Activated CD8-positive, alpha-beta T cell treated with anti-CD3 and anti-CD28 coated beads for 36 hours (primary cell): Measurements from ENCODE around the gene KREMEN1. TPM values are rescaled to one million over a fixed set of nuclear protein-coding genes. Genes with fewer than 3 reads are reported as not detected.

Experiments used
- ATAC-seq: fragments of 200-7000 bp; cut with Tn5 transposase; one replicate; pipeline ENCODE4 v1.10.0; 2021; ENCODE audit warnings: mild to moderate bottlenecking, moderate library complexity
- CTCF ChIA-PET: fragments of 350-600 bp; sonication (Branson Sonifier 250); formaldehyde crosslinking; loops from one replicate; lab custom pipeline; 2021; ENCODE audit warnings: antibody characterized with exemption; lab: Charles Lee
- POLR2A ChIA-PET: fragments of 350-600 bp; sonication (Branson Sonifier 250); formaldehyde crosslinking; loops from one replicate; lab custom pipeline; 2021; ENCODE audit warnings: antibody characterized with exemption; lab: Charles Lee
- DNase-seq: peaks from one replicate; pipeline ENCODE4 v3.0.0-alpha.2; 2020
- H3K27ac Mint-ChIP-seq: one replicate; pipeline ENCODE4 v1.8.0; 2021; ENCODE audit warnings: mild to moderate bottlenecking, mixed read lengths
- H3K27me3 Mint-ChIP-seq: one replicate; pipeline ENCODE4 v1.8.0; 2021; ENCODE audit warnings: mixed read lengths
- H3K36me3 Mint-ChIP-seq: one replicate; pipeline ENCODE4 v1.8.0; 2021; ENCODE audit warnings: low read depth, mixed read lengths
- H3K4me1 Mint-ChIP-seq: one replicate; pipeline ENCODE4 v1.8.0; 2021; ENCODE audit warnings: low read depth, mixed read lengths
- H3K4me3 Mint-ChIP-seq: one replicate; pipeline ENCODE4 v1.8.0; 2021; ENCODE audit warnings: mild to moderate bottlenecking, moderate library complexity, mixed read lengths
- H3K9me3 Mint-ChIP-seq: one replicate; pipeline ENCODE4 v1.8.0; 2021; ENCODE audit warnings: mixed read lengths
- intact Hi-C: fragments of 100-400 bp; cut with micrococcal nuclease; formaldehyde crosslinking; loops from one replicate; pipeline ENCODE4 v1.10.0; 2022
- total RNA-seq, 2 experiments: library from RNA; stranded (reverse); gene quantifications; one replicate each; pipeline ENCODE4 v1.2.3, GENCODE V29; 2021
- TF ChIP-seq, protein P1 (sequence below): fragments of 200-600 bp; IDR thresholded peaks from one replicate; pipeline ENCODE4 v1.8.0; 2022; ENCODE audit warnings: antibody characterized with exemption, mild to moderate bottlenecking

KREMEN1 gene
- total RNA-seq, 2 experiments from 2014 or later, result 0.11 to 0.43 TPM

DNA sequence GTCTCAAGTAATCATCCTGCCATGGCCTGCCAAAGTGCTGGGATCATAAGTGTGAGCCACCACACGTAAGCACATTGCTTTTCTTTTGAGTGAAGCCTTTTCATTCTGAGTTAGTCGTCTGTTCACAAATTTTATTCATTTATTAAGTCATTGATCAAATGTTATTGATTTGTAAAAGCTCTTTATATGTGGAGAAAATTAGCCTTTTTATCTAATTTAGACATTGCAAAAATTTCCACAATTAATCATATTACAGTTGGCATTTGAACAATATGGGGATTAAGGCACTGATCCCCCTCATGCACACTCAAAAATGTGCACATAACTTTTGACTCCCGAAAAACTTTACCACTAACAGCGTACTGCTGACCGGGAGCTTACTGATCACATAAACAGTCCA, 125.4 kb downstream of the KREMEN1 start:
- Mint-ChIP-seq H3K4me1 (peaks cover 16% of the 10 kb centered on the region), H3K9me3 (peaks cover 4% of the 10 kb centered on the region), H3K27me3 (peaks cover 24% of the 10 kb centered on the region), H3K27ac (no peak overlapping the region), H3K36me3 (no peaks in the 10 kb centered on the region), H3K4me3 (no peak overlapping the region)
- ChIA-PET CTCF (interaction anchor here (1.4 to 2.0 kb wide), 2 partner anchors 47 kb away, joined by 4 to 5 read pairs; no protein-coding TSS in a partner anchor), POLR2A (interaction anchor here (1.2 kb wide), 1 partner anchor 13 kb away, joined by 3 read pairs; no protein-coding TSS in a partner anchor)
- ATAC-seq, result no peak
- intact Hi-C loops, result no loop called here
- TF ChIP-seq, protein P1, sequence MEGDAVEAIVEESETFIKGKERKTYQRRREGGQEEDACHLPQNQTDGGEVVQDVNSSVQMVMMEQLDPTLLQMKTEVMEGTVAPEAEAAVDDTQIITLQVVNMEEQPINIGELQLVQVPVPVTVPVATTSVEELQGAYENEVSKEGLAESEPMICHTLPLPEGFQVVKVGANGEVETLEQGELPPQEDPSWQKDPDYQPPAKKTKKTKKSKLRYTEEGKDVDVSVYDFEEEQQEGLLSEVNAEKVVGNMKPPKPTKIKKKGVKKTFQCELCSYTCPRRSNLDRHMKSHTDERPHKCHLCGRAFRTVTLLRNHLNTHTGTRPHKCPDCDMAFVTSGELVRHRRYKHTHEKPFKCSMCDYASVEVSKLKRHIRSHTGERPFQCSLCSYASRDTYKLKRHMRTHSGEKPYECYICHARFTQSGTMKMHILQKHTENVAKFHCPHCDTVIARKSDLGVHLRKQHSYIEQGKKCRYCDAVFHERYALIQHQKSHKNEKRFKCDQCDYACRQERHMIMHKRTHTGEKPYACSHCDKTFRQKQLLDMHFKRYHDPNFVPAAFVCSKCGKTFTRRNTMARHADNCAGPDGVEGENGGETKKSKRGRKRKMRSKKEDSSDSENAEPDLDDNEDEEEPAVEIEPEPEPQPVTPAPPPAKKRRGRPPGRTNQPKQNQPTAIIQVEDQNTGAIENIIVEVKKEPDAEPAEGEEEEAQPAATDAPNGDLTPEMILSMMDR, result no peak
- no peak for DNase-seq

DNA sequence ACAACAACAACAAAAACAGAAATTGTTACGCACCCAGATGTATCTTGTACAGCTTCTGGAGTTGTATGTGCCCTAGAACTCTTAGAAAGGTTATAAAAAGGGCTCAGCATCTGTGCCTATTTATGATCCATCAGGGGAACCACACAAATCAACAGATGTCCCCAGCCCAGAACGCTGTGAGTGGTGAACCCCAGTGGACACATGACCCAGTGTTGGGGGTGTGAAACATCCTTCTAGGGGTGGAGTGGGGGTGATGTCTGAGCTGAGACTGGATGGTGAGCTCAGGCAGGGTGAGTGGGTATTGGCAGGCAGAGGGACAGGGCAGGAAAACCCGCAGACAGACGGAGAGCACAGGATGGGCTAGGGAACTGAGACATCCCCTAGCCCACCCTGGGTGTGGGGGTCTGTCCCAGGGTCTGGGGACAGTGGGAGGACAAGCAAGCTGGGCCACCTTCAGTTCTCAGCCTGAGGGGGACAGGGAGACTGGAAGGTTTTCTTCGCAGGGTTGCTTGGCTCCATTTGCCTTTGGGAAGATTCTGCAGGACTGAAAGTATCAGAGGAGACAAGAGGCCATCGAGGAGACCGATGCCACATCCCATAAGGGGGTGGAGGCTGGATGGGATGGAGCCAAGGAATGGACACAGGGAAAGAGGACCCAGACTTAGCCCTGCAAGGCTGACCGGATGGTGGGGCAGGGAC, 127.0 kb downstream of the KREMEN1 start:
- ChIA-PET CTCF (interaction anchor here (1.4 kb wide), 1 partner anchor 46 kb away, joined by 4 read pairs; no protein-coding TSS in a partner anchor), POLR2A (no interaction called here)
- H3K4me1 Mint-ChIP-seq, result peaks cover 21% of the 10 kb centered on the region
- no peak overlapping the region for H3K4me3 Mint-ChIP-seq
- no peak overlapping the region for H3K27ac Mint-ChIP-seq
- intact Hi-C loops, result no loop called here
- TF ChIP-seq, protein P1, result no peak
- DNase-seq (no peak), ATAC-seq (no peak)
- H3K27me3 Mint-ChIP-seq, result peaks cover 36% of the 10 kb centered on the region
- H3K9me3 Mint-ChIP-seq, result peaks cover 2% of the 10 kb centered on the region
- no peaks in the 10 kb centered on the region for H3K36me3 Mint-ChIP-seq

DNA sequence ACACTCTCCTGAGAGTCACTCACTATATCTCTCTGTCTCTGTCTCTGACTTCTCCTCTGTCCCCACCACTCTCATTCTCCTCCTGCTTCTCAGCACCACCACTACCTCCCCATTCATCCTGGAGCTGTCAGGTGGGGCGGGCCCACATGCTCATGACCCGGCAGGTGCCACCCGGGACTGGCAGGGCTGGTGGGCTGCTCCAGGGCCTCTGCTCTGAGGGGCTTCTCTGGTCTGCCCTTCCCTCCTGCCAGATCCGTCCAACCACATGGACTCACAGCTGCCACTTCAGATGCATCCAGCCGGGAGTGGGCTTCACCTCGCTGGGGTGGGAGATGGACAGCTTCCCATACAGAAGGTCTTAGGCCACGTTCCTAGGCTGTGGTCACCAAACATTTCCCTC, 128.1 kb downstream of the KREMEN1 start:
- TF ChIP-seq, protein P1, result no peak
- Mint-ChIP-seq H3K4me3 (no peak overlapping the region), H3K36me3 (no peaks in the 10 kb centered on the region), H3K9me3 (no peaks in the 10 kb centered on the region), H3K4me1 (peaks cover 21% of the 10 kb centered on the region), H3K27me3 (peaks cover 38% of the 10 kb centered on the region), H3K27ac (no peak overlapping the region)
- DNase-seq (no peak), ATAC-seq (no peak)
- intact Hi-C loops, result no loop called here
- POLR2A ChIA-PET, result no interaction called here
- CTCF ChIA-PET, result no interaction called here

DNA sequence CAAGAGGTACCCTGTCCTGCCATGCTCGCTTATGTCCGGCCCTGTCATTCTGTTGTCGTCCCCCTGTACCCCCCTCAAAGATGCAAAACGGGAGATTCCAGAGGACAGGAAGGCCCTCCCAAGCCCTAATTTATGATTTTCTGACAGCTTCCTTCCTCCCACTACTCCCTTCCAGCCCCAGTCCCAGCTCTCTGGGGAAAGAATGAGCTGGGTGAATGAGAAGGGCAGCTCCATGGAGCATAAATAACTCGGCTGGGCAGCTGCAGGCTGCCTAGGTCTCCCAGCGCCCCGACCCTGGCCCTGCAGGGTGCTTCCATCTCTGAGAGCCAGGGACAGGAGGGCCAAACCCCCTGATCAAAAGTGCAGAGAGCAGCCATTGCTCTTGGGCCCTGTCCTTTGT, 128.9 kb downstream of the KREMEN1 start:
- no peak overlapping the region for H3K4me3 Mint-ChIP-seq
- TF ChIP-seq, protein P1, result no peak
- ChIA-PET CTCF (interaction anchor here (2.2 to 4.1 kb wide), 2 partner anchors 48 to 122 kb away, joined by 5 to 12 read pairs; no protein-coding TSS in a partner anchor), POLR2A (interaction anchor here (1.0 kb wide), 1 partner anchor 41 kb away, joined by 3 read pairs; no protein-coding TSS in a partner anchor)
- no peaks in the 10 kb centered on the region for H3K9me3 Mint-ChIP-seq
- ATAC-seq, result no peak
- peaks cover 25% of the 10 kb centered on the region for H3K4me1 Mint-ChIP-seq
- intact Hi-C loops, result no loop called here
- H3K36me3 Mint-ChIP-seq, result no peaks in the 10 kb centered on the region
- H3K27ac Mint-ChIP-seq, result peak overlapping the region; percentile 80
- H3K27me3 Mint-ChIP-seq, result peaks cover 41% of the 10 kb centered on the region
- no peak for DNase-seq
